K562 (cell line): ENCODE measurements around the gene CSNK1G3. TPM values are rescaled to one million over a fixed set of nuclear protein-coding genes. Genes with fewer than 3 reads are reported as not detected.

Experiments
- ATAC-seq: fragments of 200-7000 bp; cut with Tn5 transposase; 3 replicates; pipeline ENCODE4 v1.9.1; 2020; ENCODE audit warnings: moderate library complexity
- BruUV-seq: library from RNA; stranded (reverse); fragments of 400-500 nt; replicated peaks from 2 replicates; lab custom pipeline; 2021; lab: Mats Ljungman, UMichigan
- CTCF ChIA-PET: fragments of 300-600 bp; formaldehyde crosslinking; extraction: SDS; loops from one replicate; lab custom pipeline; 2021; ENCODE audit warnings: low intra/inter-chr PET ratio; lab: Yijun Ruan, JAX
- POLR2A ChIA-PET: fragments of 300-600, 350-650 bp; sonication (Branson Sonifier 250); formaldehyde crosslinking; extraction: SDS; loops from one replicate; lab custom pipeline; 2021; ENCODE audit warnings: antibody characterized with exemption, inconsistent platforms; lab: Yijun Ruan, JAX
- DNase-seq, 4 experiments: peaks; one replicate each; pipeline versions ENCODE4 v3.0.0 to v3.0.0-alpha.2; 2011 to 2018; ENCODE audit warnings: low spot score in 3 of 4, mixed read lengths in 3 of 4; ENCODE audit errors: extremely low read depth in 1 of 4
- FAIRE-seq: peaks from 2 replicates; lab custom pipeline; 2011; peaks lifted over from hg19 to GRCh38; lab: Jason Lieb, UNC
- H2AFZ ChIP-seq: 2 replicates; pipeline ENCODE4 v1.6.0; 2011; ENCODE audit warnings: low read depth, low read length, control low read depth, inconsistent platforms
- H3K27ac ChIP-seq: fragments of 200-600 bp; 3 replicates; pipeline ENCODE4 v1.8.0; 2011; ENCODE audit warnings: low read depth, mild to moderate bottlenecking, control low read depth, inconsistent platforms, low read length, moderate library complexity, mixed read lengths; ENCODE audit errors: extremely low read depth
- H3K27me3 ChIP-seq, 2 experiments: fragments of 300-600 bp in 1 of 2; 2 replicates in 1 of 2; 3 replicates in 1 of 2; pipeline versions ENCODE4 v1.6.0 to v1.8.0; 2011; ENCODE audit warnings: inconsistent platforms in 2 of 2, low read length in 2 of 2, mild to moderate bottlenecking in 1 of 2, mixed read lengths in 1 of 2, moderate library complexity in 1 of 2; ENCODE audit not compliant: control insufficient read depth in 2 of 2, insufficient read depth in 2 of 2
- H3K36me3 ChIP-seq: fragments of 300-600 bp; 3 replicates; pipeline ENCODE4 v1.8.0; 2011; ENCODE audit warnings: mild to moderate bottlenecking, low read length, inconsistent platforms; ENCODE audit not compliant: control insufficient read depth, insufficient read depth
- H3K4me1 ChIP-seq, 2 experiments: fragments of 200-600 bp in 1 of 2; replicated peaks in 1 of 2; 2 replicates in 1 of 2; 3 replicates in 1 of 2; pipeline versions ENCODE4 v1.5.1 to v1.8.0; 2011; ENCODE audit warnings: inconsistent platforms in 2 of 2, low read length in 2 of 2, mild to moderate bottlenecking in 1 of 2, mixed read lengths in 1 of 2, moderate library complexity in 1 of 2; ENCODE audit not compliant: control insufficient read depth in 2 of 2, insufficient read depth in 2 of 2
- H3K4me2 ChIP-seq: 2 replicates; pipeline ENCODE4 v1.6.1; 2011; ENCODE audit warnings: low read length, control low read depth, inconsistent platforms, mixed read lengths; ENCODE audit not compliant: insufficient read depth
- H3K4me3 ChIP-seq: fragments of 200-600 bp; sonication (generic), shearing (Covaris generic); 2 replicates; pipeline ENCODE4 v1.5.1; 2016; ENCODE audit warnings: control low read depth, inconsistent platforms
- H3K79me2 ChIP-seq: fragments of 200-600 bp; 3 replicates; pipeline ENCODE4 v1.8.0; 2011; ENCODE audit warnings: low read length, inconsistent platforms; ENCODE audit not compliant: control insufficient read depth, insufficient read depth
- H3K9ac ChIP-seq, 2 experiments: 2 replicates each; pipeline versions ENCODE4 v1.6.0 to v1.6.1; 2011; ENCODE audit warnings: low read depth in 2 of 2, low read length in 2 of 2, control low read depth in 1 of 2, inconsistent platforms in 1 of 2, mild to moderate bottlenecking in 1 of 2, mixed read lengths in 1 of 2; ENCODE audit not compliant: insufficient read depth in 1 of 2
- H3K9me1 ChIP-seq: one replicate; pipeline ENCODE4 v1.6.0; 2011; ENCODE audit warnings: inconsistent platforms, mild to moderate bottlenecking, low read length, moderate library complexity; ENCODE audit not compliant: control insufficient read depth, insufficient read depth
- H3K9me3 ChIP-seq: replicated peaks from 2 replicates; pipeline ENCODE4 v1.5.1; 2011; ENCODE audit warnings: low read depth, low read length, inconsistent platforms; ENCODE audit not compliant: control insufficient read depth, insufficient read depth
- H4K20me1 ChIP-seq: replicated peaks from 2 replicates; pipeline ENCODE4 v1.6.1; 2011; ENCODE audit warnings: low read length, inconsistent platforms, mixed read lengths; ENCODE audit not compliant: control insufficient read depth, insufficient read depth
- BRCA1 ChIP-seq, 2 experiments: fragments of 450-650 bp in 1 of 2; sonication (generic) in 1 of 2; formaldehyde crosslinking in 1 of 2; IDR thresholded peaks; 2 replicates each; pipeline versions ENCODE4 v1.5.0 to v1.6.1; 2017 to 2020; ENCODE audit warnings: mild to moderate bottlenecking in 1 of 2, missing genetic modification reagents in 1 of 2
- DEAF1 ChIP-seq: fragments of 450-650 bp; formaldehyde crosslinking; IDR thresholded peaks from 2 replicates; pipeline ENCODE4 v1.4.0; 2020; ENCODE audit warnings: mild to moderate bottlenecking, moderate library complexity
- LARP7 ChIP-seq: fragments of 450-650 bp; IDR thresholded peaks from 2 replicates; pipeline ENCODE4 v1.6.1; 2016
- RAD21 ChIP-seq, 2 experiments: fragments of 250-450 bp in 1 of 2; fragments of 450-650 bp in 1 of 2; sonication (Bioruptor Pico) in 1 of 2; formaldehyde crosslinking in 1 of 2; IDR thresholded peaks in 1 of 2; conservative IDR thresholded peaks in 1 of 2; 2 replicates each; pipeline versions ENCODE4 v1.4.0 to v1.8.0; 2020 to 2022; ENCODE audit warnings: mild to moderate bottlenecking in 2 of 2, moderate library complexity in 1 of 2
- RERE ChIP-seq: sonication (generic); formaldehyde crosslinking; IDR thresholded peaks from 2 replicates; pipeline ENCODE4 v1.8.0; 2023; ENCODE audit warnings: missing genetic modification reagents, mild to moderate bottlenecking, borderline replicate concordance
- SMARCA5 ChIP-seq: fragments of 450-650 bp; IDR thresholded peaks from 2 replicates; pipeline ENCODE4 v1.6.1; 2016
- TRIM28 ChIP-seq: fragments of 450-650 bp; IDR thresholded peaks from 2 replicates; pipeline ENCODE4 v1.6.1; 2017
- YBX1 ChIP-seq: fragments of 450-650 bp; IDR thresholded peaks from 2 replicates; pipeline ENCODE4 v1.7.1; 2016; ENCODE audit warnings: mild to moderate bottlenecking
- ZBED1 ChIP-seq: IDR thresholded peaks from 2 replicates; pipeline ENCODE4 v1.6.1; 2014
- ZFP1 ChIP-seq: fragments of 450-650 bp; formaldehyde crosslinking; IDR thresholded peaks from 2 replicates; pipeline ENCODE4 v1.4.0; 2020; ENCODE audit warnings: mild to moderate bottlenecking, mixed read lengths
- ZNF175 ChIP-seq: fragments of 200-800 bp; sonication (Bioruptor generic); IDR thresholded peaks from 2 replicates; pipeline ENCODE4 v1.6.1; 2016; ENCODE audit warnings: low read depth, mild to moderate bottlenecking, missing genetic modification characterization, missing compliant biosample characterization
- ZNF551 ChIP-seq: fragments of 250-450 bp; sonication (Bioruptor Pico); IDR thresholded peaks from 2 replicates; pipeline ENCODE4 v1.5.0; 2021; ENCODE audit warnings: mild to moderate bottlenecking, moderate library complexity
- WGBS: fragments of 100-300 bp; shearing (Covaris generic); methylation state at CpG from one replicate; pipeline ENCODE4 v1.1.6; 2016; ENCODE audit warnings: low coverage, mixed read lengths; ENCODE audit not compliant: insufficient coverage; ENCODE audit errors: missing lambda C conversion rate; 5-methylcytosine and 5-hydroxymethylcytosine counted together
- in situ Hi-C: fragments of 300-500 bp; cut with MboI; formaldehyde crosslinking; loops from 4 replicates; pipeline ENCODE4 v1.15.0; 2018; ENCODE audit warnings: inconsistent platforms, mixed read lengths
- intact Hi-C: fragments of 100-400 bp; cut with micrococcal nuclease; formaldehyde crosslinking; loops from 2 replicates; pipeline ENCODE4 v1.14.2; 2022
- polyA plus RNA-seq, 8 experiments: library from polyadenylated mRNA; depleted of rRNA in 4 of 8; stranded (reverse) in 5 of 8; unstranded in 3 of 8; fragments of >200 nt; fragmentation: Nextera tagmentation in 2 of 8; fragmentation: Illumina TruSeq in 1 of 8; extraction: Ambion mirVana in 2 of 8; extraction: Trizol in 1 of 8; gene quantifications; 2 replicates each; pipeline versions ENCODE4 v1.2.1 to v1.2.3, GENCODE V29; 2011 to 2014; ENCODE audit warnings: inconsistent platforms in 1 of 8, missing spikeins in 1 of 8
- total RNA-seq, 7 experiments: library from RNA; depleted of rRNA in 6 of 7; stranded (reverse); fragments of >200 nt in 6 of 7; fragmentation: Illumina TruSeq in 2 of 7; extraction: Trizol in 2 of 7; gene quantifications; 2 replicates each; pipeline versions ENCODE4 v1.2.1 to v1.2.3, GENCODE V29; 2011 to 2021; ENCODE audit warnings: low replicate concordance in 1 of 7
- TF ChIP-seq, protein P1 (sequence below), 3 experiments: IDR thresholded peaks in 2 of 3; conservative IDR thresholded peaks in 1 of 3; 2 replicates each; pipeline ENCODE4 v1.5.1; 2011 to 2012; ENCODE audit warnings: low read length in 3 of 3, mild to moderate bottlenecking in 3 of 3, control low read depth in 2 of 3, improper control_type of control experiment in 1 of 3, inconsistent platforms in 1 of 3, low read depth in 1 of 3, mixed read lengths in 1 of 3, moderate library complexity in 1 of 3; ENCODE audit not compliant: insufficient read depth in 2 of 3

CSNK1G3 gene
- total and polyA plus RNA-seq, 9 of the 15 experiments (the other 6 are each of a cell fraction or from before 2014, with no cell fraction given), result 8.3 to 27.6 (median 16.5) TPM

DNA sequence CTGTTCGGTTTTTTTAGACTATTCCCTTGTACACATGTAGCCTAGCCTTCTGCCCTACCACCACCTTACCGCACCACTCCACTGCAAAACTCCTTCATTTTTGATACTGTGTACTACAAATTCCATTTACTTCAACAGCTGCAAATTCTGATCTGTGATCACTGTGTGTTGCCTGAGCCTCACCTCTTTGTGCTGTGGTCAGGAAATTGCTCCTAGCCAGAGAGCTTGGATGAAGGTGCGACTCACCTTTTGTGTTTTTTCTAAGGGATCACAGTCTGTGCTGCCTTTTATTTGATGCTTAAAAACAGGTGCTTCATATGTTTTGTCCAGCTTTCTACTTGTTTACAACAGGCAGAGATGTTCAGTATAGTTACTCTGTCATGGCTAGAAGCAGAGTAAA, 31.5 kb downstream of the CSNK1G3 start (continued):
- TF ChIP-seq RERE (CRISPR knock-in tag) (no peak), ZBED1 (no peak), ZNF175 (CRISPR knock-in tag) (no peak), LARP7 (no peak)
- TF ChIP-seq, all 486 proteins: peak for 0

DNA sequence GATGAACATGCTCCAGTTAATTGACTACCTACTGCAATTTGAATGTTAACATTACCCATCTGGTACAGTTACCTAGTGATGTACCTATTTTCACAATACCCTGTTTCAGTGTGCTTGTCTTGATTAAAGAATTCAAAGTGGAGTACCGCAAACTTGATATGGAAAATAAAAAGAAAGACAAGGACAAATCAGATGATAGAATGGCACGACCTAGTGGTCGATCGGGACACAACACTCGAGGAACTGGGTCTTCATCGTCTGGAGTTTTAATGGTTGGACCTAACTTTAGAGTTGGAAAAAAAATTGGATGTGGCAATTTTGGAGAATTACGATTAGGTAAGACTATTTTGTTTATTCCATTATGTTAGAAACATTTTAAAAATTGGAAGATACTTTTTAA, 33.5 kb downstream of the CSNK1G3 start:
- intact Hi-C loops (loop anchor here (2.0 kb wide), 1 partner anchor 123 kb away; the partner anchor contains the start of gene CEP120), in situ Hi-C loops (no loop called here)
- no peaks in the 10 kb centered on the region for H3K9me3 ChIP-seq
- no peaks in the 10 kb centered on the region for H3K27me3 ChIP-seq
- no peak overlapping the region for H2AFZ ChIP-seq
- no peaks in the 10 kb centered on the region for H3K9me1 ChIP-seq
- FAIRE-seq, result peak; percentile 81
- DNase-seq, result peak; percentile 19 to 45 (median 24)
- ATAC-seq, result peak; percentile 70; the same call in 2 of the 3 replicates
- 24% methylated on average over 7 of the region's 7 CpGs for WGBS
- no peak overlapping the region for H3K9ac ChIP-seq
- no TSS peak for BruUV-seq
- no peak overlapping the region for H3K4me3 ChIP-seq
- CTCF ChIA-PET, result interaction anchor here (0.7 kb wide), 1 partner anchor 122 kb away, joined by 4 read pairs; the partner anchor contains the start of gene CEP120
- no peaks in the 10 kb centered on the region for H3K36me3 ChIP-seq
- peaks cover 15% of the 10 kb centered on the region for H3K79me2 ChIP-seq
- no peaks in the 10 kb centered on the region; the same call in 1 of the 2 replicates for H4K20me1 ChIP-seq
- POLR2A ChIA-PET, result no interaction called here
- no peak overlapping the region for H3K4me2 ChIP-seq
- 0 out of 5 replicates have a peak, but pooled peaks cover 0 to 2% of the 10 kb centered on the region in 2 experiments for H3K4me1 ChIP-seq
- no peak overlapping the region for H3K27ac ChIP-seq
- TF ChIP-seq YBX1, result no peak
- TF ChIP-seq BRCA1 (IDR thresholded peaks at IDR 0.05), result no peak
- no peak for TF ChIP-seq BRCA1 (CRISPR knock-in tag; IDR thresholded peaks at IDR 0.05)
- no peak for TF ChIP-seq SMARCA5
- no peak for TF ChIP-seq ZFP1 (CRISPR knock-in tag)
- no peak for TF ChIP-seq ZNF551
- TF ChIP-seq DEAF1, result 0 out of 2 replicates have a peak, but pooled peaks have one; percentile 9
- TF ChIP-seq, protein P1, sequence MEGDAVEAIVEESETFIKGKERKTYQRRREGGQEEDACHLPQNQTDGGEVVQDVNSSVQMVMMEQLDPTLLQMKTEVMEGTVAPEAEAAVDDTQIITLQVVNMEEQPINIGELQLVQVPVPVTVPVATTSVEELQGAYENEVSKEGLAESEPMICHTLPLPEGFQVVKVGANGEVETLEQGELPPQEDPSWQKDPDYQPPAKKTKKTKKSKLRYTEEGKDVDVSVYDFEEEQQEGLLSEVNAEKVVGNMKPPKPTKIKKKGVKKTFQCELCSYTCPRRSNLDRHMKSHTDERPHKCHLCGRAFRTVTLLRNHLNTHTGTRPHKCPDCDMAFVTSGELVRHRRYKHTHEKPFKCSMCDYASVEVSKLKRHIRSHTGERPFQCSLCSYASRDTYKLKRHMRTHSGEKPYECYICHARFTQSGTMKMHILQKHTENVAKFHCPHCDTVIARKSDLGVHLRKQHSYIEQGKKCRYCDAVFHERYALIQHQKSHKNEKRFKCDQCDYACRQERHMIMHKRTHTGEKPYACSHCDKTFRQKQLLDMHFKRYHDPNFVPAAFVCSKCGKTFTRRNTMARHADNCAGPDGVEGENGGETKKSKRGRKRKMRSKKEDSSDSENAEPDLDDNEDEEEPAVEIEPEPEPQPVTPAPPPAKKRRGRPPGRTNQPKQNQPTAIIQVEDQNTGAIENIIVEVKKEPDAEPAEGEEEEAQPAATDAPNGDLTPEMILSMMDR (IDR thresholded peaks at IDR 0.05 in 2 of 3, conservative IDR thresholded peaks at IDR 0.05 in 1 of 3; ENCODE audit: insufficient read depth in 2 of 3, low read depth in 1 of 3, low read length in 3 of 3), result peak; percentile 51 to 73 (median 70)
- TF ChIP-seq RAD21 (CRISPR knock-in tag; conservative IDR thresholded peaks at IDR 0.05 in 1 of 2, IDR thresholded peaks at IDR 0.05 in 1 of 2), result peak; percentile 44 to 66
- no peak for TF ChIP-seq TRIM28
